WTC11 (cell line): ENCODE measurements around the gene NAV2. TPM values are rescaled to one million over a fixed set of nuclear protein-coding genes. Genes with fewer than 3 reads are reported as not detected.

Experiments used
- ATAC-seq: fragments of 200-7000 bp; cut with Tn5 transposase; 2 replicates; pipeline ENCODE4 v1.10.0; 2021; ENCODE audit warnings: mild to moderate bottlenecking, moderate library complexity
- CTCF ChIA-PET: fragments of 300-600 bp; sonication (Branson Sonifier 250); formaldehyde crosslinking; loops from one replicate; lab custom pipeline; 2021; ENCODE audit warnings: antibody characterized with exemption; lab: Charles Lee
- POLR2A ChIA-PET: fragments of 350-600 bp; sonication (Branson Sonifier 250); formaldehyde crosslinking; loops from one replicate; lab custom pipeline; 2021; ENCODE audit warnings: antibody characterized with exemption; lab: Charles Lee
- DNase-seq: peaks from one replicate; pipeline ENCODE4 v3.0.0; 2021; ENCODE audit warnings: low spot score
- H3K27ac Mint-ChIP-seq: 2 replicates; pipeline ENCODE4 v1.8.0; 2021; ENCODE audit warnings: mixed read lengths
- H3K27me3 Mint-ChIP-seq: 2 replicates; pipeline ENCODE4 v1.8.0; 2021; ENCODE audit warnings: low read depth, mild to moderate bottlenecking, moderate library complexity, mixed read lengths
- H3K36me3 Mint-ChIP-seq: 2 replicates; pipeline ENCODE4 v1.8.0; 2021; ENCODE audit warnings: mixed read lengths
- H3K4me1 Mint-ChIP-seq: 2 replicates; pipeline ENCODE4 v1.8.0; 2022; ENCODE audit warnings: mixed read lengths
- H3K4me3 Mint-ChIP-seq: 2 replicates; pipeline ENCODE4 v1.8.0; 2021; ENCODE audit warnings: mild to moderate bottlenecking, moderate library complexity, mixed read lengths
- H3K9me3 Mint-ChIP-seq: 2 replicates; pipeline ENCODE4 v1.8.0; 2021; ENCODE audit warnings: mixed read lengths
- AR ChIP-seq: fragments of 250-450 bp; sonication (Bioruptor Pico); IDR thresholded peaks from 2 replicates; pipeline ENCODE4 v1.9.0; 2021; ENCODE audit warnings: mild to moderate bottlenecking
- CDX4 ChIP-seq: fragments of 250-450 bp; sonication (Bioruptor Pico); IDR thresholded peaks from 2 replicates; pipeline ENCODE4 v1.9.0; 2021; ENCODE audit warnings: moderate library complexity, mild to moderate bottlenecking, inconsistent platforms, borderline replicate concordance
- E2F1 ChIP-seq: sonication (generic); formaldehyde crosslinking; IDR thresholded peaks from 2 replicates; pipeline ENCODE4 v1.8.0; 2022; ENCODE audit warnings: mild to moderate bottlenecking, missing genetic modification reagents
- EMX1 ChIP-seq: fragments of 250-450 bp; sonication (Bioruptor Pico); IDR thresholded peaks from 2 replicates; pipeline ENCODE4 v1.8.0; 2021; ENCODE audit warnings: mild to moderate bottlenecking
- FOXJ3 ChIP-seq: sonication (generic); formaldehyde crosslinking; IDR thresholded peaks from 2 replicates; pipeline ENCODE4 v1.9.0; 2021; ENCODE audit warnings: missing genetic modification reagents, mild to moderate bottlenecking, borderline replicate concordance
- FOXP1 ChIP-seq: sonication (generic); formaldehyde crosslinking; IDR thresholded peaks from 2 replicates; pipeline ENCODE4 v1.8.0; 2022; ENCODE audit warnings: missing genetic modification reagents, mild to moderate bottlenecking, moderate library complexity, borderline replicate concordance
- GTF2I ChIP-seq: fragments of 250-450 bp; sonication (Bioruptor Pico); conservative IDR thresholded peaks from 2 replicates; pipeline ENCODE4 v1.4.0; 2021; ENCODE audit warnings: mild to moderate bottlenecking
- IRF2 ChIP-seq: sonication (generic); formaldehyde crosslinking; IDR thresholded peaks from 2 replicates; pipeline ENCODE4 v1.8.0; 2022; ENCODE audit warnings: low read depth, missing genetic modification reagents, borderline replicate concordance
- NR1H2 ChIP-seq: sonication (generic); formaldehyde crosslinking; IDR thresholded peaks from 2 replicates; pipeline ENCODE4 v1.9.0; 2021; ENCODE audit warnings: mild to moderate bottlenecking, moderate library complexity, missing genetic modification reagents
- OVOL2 ChIP-seq: fragments of 250-450 bp; sonication (Bioruptor Pico); IDR thresholded peaks from 2 replicates; pipeline ENCODE4 v1.9.0; 2021; ENCODE audit warnings: mild to moderate bottlenecking, borderline replicate concordance
- PRRX2 ChIP-seq: fragments of 250-450 bp; sonication (Bioruptor Pico); IDR thresholded peaks from 2 replicates; pipeline ENCODE4 v1.8.0; 2021; ENCODE audit warnings: mild to moderate bottlenecking
- SOX15 ChIP-seq: fragments of 250-450 bp; sonication (Bioruptor Pico); IDR thresholded peaks from 2 replicates; pipeline ENCODE4 v1.9.0; 2021; ENCODE audit warnings: mild to moderate bottlenecking
- SP1 ChIP-seq: sonication (generic); formaldehyde crosslinking; conservative IDR thresholded peaks from 2 replicates; pipeline ENCODE4 v1.8.1; 2022; ENCODE audit warnings: missing genetic modification reagents
- STAT6 ChIP-seq: sonication (generic); formaldehyde crosslinking; conservative IDR thresholded peaks from 2 replicates; pipeline ENCODE4 v1.8.1; 2023; ENCODE audit warnings: mild to moderate bottlenecking, low read depth, missing genetic modification reagents, moderate library complexity
- ZNF121 ChIP-seq: sonication (generic); formaldehyde crosslinking; IDR thresholded peaks from 2 replicates; pipeline ENCODE4 v1.8.0; 2023; ENCODE audit warnings: missing genetic modification reagents
- ZNF281 ChIP-seq: sonication (generic); formaldehyde crosslinking; IDR thresholded peaks from 2 replicates; pipeline ENCODE4 v1.8.0; 2023; ENCODE audit warnings: mild to moderate bottlenecking, missing genetic modification reagents
- ZNF317 ChIP-seq: sonication (generic); formaldehyde crosslinking; IDR thresholded peaks from 2 replicates; pipeline ENCODE4 v1.8.1; 2023; ENCODE audit warnings: low read depth, mild to moderate bottlenecking, moderate library complexity, missing genetic modification reagents, borderline replicate concordance
- total RNA-seq: library from RNA; stranded (reverse); gene quantifications from 3 replicates; pipeline ENCODE4 v1.2.3, GENCODE V29; 2021
- TF ChIP-seq, protein P1 (sequence below): sonication (generic); formaldehyde crosslinking; IDR thresholded peaks from 2 replicates; pipeline ENCODE4 v1.8.0; 2023; ENCODE audit warnings: missing genetic modification reagents

Gene NAV2
- total RNA-seq, 1 experiment from 2014 or later: 42.8 TPM

- TF ChIP-seq ZNF281 (CRISPR knock-in tag): no peak
- no peak for TF ChIP-seq ZNF317 (CRISPR knock-in tag)
- TF ChIP-seq IRF2: no peak
- no peak for TF ChIP-seq STAT6 (CRISPR knock-in tag)
- TF ChIP-seq FOXP1: no peak
- no peak for TF ChIP-seq FOXJ3
- TF ChIP-seq, protein P1, sequence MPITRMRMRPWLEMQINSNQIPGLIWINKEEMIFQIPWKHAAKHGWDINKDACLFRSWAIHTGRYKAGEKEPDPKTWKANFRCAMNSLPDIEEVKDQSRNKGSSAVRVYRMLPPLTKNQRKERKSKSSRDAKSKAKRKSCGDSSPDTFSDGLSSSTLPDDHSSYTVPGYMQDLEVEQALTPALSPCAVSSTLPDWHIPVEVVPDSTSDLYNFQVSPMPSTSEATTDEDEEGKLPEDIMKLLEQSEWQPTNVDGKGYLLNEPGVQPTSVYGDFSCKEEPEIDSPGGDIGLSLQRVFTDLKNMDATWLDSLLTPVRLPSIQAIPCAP (CRISPR knock-in tag): no peak
- TF ChIP-seq PRRX2 (CRISPR knock-in tag): no peak
Observed at GRCh38 chr11:20080032-20080685, 367.5 kb downstream of the NAV2 start (continued).

DNA sequence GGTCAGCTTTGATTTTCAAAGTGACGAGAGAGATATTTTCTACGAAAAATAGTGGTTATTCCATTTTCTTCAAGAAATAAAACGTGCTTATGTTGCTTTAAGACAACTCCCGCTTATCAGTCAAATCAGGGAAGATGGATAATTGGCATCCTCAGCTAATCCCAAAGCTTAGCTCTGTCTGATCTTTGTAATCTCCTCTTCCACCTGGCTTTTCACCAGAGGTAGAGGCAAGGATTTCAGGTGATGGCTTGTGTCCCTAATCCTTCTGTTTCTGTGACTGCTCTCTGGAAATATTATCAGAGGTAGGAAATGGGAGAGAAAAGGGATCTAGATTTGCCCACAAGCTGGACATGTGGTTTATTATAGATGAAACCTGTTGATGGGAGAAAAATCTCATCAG is 368.7 kb downstream of the NAV2 start:
- H3K4me3 Mint-ChIP-seq: no peak overlapping the region
- H3K27me3 Mint-ChIP-seq: no peaks in the 10 kb centered on the region
- ChIA-PET CTCF (no interaction called here), POLR2A (no interaction called here)
- peaks cover 73% of the 10 kb centered on the region for H3K36me3 Mint-ChIP-seq
- H3K4me1 Mint-ChIP-seq: no peaks in the 10 kb centered on the region
- no peaks in the 10 kb centered on the region for H3K9me3 Mint-ChIP-seq
- DNase-seq (no peak), ATAC-seq (no peak)
- H3K27ac Mint-ChIP-seq: no peak overlapping the region
- TF ChIP-seq ZNF281 (CRISPR knock-in tag) (no peak), AR (CRISPR knock-in tag) (no peak), SP1 (CRISPR knock-in tag) (no peak), ZNF121 (CRISPR knock-in tag) (no peak), CDX4 (CRISPR knock-in tag) (no peak), STAT6 (CRISPR knock-in tag) (no peak), EMX1 (CRISPR knock-in tag) (no peak), E2F1 (CRISPR knock-in tag) (no peak), NR1H2 (CRISPR knock-in tag) (no peak), OVOL2 (CRISPR knock-in tag) (no peak), GTF2I (CRISPR knock-in tag) (no peak), SOX15 (CRISPR knock-in tag) (no peak)
